Stimulated activated CD8-positive, alpha-beta memory T cell treated with anti-CD3 and anti-CD28 coated beads, Interleukin-7, amount 100 ng/mL, for 24 hours (primary cell): Measurements from ENCODE around the gene ZBTB7A.

ENCODE experiments used
- DNase-seq: peaks from one replicate; pipeline ENCODE4 v3.0.0-alpha.2; 2020; ENCODE audit warnings: low read depth

The ZBTB7A gene

DNA sequence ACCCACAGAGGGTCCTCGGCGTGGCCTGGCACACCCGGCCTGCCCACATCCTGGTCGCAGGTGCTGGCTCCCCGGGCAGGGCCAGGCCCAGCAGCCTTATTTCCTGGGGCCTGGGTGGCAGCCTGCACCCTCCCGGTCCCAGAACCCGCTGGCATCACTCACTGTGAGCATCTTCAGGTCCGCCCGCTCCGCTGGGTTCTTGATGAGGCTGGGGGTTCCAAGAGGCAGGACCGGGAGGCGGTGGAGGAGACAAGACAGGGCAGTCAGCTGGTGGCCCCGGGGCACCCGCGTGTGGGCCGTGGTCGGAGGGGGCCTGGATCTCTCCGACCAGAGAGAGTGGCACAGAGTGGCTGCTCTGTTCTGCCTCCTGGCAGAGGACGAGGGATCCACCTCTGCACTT lies 27.6 kb upstream of the ZBTB7A start:
- DNase-seq, result no peak

DNA sequence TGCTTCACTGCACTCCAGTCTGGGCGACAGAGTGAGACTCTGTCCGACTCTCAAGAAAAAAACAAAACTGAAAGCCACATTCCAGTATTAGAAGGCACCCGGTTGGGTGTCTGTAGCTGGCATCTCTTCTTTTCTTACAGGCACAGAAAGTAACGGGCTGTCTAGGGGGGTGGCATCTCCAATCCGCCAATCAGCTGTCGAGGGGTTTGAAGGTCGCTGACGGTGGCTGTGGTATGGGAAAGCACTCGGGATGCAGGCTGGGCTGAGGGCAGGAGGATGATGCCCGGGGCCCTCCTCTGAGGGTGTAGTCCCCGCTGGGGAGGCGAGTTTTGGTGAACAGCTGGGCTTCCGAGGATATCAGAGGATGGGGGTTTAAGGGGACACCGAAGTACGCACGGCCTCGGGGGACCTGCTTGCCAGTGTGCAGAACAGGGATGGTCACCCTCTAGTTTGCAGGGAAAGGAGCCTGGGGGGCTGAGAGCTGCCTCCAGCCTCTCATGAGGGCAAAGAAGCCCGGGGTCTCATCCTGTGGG lies 27.0 kb upstream of the ZBTB7A start:
- DNase-seq, result no peak

DNA sequence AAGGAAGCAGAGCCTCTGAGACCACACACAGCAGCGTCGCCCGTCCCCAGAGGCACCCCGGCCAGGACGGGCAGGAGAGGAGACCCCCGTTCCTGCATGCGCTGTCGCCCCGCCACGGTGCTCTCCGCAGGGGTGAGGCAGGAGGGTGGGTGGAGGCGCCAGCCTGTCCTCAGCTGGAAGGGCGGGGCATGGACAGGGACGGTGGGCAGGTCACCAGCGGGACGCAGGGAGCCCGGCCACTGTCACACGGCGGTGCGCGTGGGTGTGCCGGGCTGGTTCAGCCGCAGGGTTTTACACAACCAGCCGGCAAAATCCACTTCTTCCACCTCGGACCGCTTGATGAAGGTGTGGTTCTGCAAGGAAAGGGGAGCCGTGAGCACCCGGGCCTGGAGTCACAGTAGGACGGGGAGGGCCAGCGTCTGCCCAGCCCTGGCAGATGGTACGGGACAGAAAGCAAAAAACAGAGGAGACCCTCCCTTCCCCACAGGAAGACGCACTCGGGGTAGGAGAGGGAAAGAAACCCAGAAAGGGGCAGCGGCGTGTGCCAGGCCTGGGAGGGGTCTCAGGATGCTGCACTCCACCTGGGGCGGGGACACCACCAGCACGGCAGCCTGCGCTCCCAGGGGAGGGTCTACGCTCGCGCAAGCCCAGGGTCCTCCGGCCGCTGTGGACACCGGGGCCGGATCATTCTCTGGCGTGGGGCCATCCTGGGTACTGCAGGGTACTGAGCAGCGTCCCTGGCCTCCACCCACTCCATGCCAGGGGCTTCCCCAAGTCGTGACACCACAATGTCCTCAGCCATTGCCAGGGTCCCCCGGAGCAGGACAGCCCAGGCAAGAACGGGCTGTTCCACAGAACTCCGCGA lies 23.9 kb upstream of the ZBTB7A start:
- DNase-seq, result no peak

DNA sequence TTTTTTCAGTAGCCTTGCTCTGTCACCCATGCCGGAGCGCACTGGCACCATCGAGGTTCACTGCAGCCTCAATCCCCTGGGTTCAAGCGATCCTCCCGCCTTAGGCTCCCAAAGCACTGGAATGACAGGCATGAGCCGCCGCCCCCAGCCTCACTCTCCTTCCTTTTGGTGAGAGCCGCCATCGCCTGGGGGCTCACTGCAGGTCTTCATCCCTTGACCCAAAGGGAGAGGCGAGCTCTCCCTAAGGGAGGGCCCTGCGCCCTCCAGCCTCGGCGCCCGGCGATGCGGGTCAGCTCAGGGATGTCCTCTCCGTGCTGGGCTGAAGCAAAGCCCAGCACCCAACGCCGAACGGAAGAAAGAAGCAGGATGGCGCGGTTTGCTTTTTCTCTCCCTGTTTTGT lies 23.2 kb upstream of the ZBTB7A start:
- DNase-seq, result no peak

DNA sequence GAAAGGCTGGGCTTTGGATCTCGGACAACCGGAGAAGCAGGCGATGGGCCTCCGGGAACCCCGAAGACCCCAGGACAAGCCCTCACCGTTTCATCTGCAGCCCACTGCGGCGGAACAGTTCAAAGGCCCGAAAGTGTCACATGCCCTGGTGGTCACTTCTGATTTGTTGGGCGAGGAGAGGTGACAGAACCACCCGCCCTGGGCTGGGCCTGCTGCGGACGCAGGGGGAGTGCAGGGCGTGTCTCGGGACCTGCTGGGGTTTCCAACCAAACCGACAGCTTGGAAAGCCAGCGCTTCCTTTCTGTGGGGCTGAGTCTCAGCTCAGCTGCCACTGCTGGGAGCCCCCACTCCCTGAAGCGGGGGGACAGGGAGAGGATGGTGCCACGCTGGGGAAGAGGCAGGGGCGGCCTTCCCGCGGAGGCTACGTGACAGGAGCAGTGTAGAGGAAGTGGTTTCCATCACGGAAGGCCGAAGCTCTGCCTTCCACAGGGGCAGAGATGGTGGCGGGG lies 22.8 kb upstream of the ZBTB7A start:
- no peak for DNase-seq

DNA sequence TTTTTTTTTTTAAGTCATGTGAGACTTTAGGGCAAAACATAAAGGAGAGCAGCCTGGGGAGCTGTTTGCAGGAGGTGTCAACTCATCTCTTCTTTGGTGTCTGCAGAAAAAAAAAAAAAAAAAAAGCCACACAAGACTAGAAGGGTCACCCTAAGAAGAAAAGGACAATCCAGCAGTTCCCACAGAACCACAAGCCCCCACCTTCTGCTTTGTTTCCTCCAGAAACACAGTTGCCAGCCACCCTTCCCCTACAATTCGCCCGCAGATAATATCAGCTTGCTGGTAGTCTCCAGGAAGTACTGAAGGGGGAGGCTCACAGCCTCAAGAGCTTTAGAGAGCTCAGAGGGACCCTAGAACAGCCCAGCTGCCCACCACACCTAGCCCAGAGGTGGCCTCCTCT lies 22.3 kb upstream of the ZBTB7A start:
- no peak for DNase-seq

DNA sequence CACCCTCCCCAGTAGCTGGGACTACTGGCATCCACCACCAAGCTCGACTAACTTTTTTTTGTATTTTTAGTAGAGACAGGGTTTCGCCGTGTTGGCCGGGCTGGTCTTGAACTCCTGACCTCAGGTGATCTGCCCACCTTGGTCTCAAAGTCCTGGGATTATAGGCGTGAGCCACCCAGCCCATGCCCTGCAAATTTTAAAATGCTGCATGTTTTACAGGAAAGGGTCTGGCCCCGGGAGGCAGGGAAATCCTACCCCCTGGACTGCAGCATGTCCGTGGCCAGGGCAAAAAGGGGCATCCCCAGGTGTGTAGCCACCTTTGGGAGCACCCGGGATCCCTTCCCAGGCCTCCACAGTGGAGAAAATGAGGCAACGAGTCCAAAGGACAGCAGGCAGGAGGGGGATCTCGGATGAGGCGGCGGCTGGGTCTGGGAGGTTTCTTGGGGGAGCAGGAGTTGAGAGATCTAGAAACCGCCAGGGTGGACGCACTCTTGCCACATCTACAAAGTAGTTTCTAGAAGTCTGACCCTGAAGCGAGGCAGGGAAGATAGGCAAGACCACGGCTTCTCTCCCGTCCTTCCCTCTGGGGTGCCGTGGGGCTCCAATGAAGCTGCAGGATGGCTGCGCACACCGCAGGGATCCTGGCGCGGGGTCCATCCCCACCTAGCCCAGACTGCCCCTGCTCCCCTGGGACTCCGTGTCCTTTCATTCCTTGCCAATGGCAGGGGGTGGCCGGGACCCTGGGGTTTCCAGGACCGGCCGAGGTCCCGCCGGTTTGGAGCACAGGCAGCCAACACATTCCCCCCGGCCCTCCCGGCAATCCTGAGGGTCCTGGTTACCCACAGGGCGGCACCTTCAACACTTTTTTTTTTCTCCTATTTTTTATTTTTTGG lies 21.3 kb upstream of the ZBTB7A start:
- no peak for DNase-seq

DNA sequence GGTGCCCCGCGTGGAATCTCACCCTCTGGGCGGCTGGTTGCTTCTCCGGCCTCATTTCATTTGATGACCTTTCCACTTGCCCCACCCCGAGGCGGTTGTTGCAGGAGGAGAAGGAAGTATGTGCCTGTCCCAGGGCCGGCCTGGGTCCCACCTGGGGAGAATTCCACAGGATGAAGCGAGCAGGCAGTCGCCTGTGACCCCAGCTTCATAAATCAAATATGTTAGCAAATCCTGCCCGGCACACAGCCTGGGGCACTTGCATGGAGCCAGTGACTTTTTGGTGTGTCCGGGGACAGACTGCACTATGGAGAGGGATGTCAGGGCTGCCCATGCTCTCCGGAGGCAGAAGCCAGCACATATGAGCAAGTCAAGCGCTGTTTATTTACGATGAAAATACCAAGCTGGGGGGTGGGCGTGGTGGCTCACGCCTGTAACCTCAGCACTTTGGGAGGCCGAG lies 19.7 kb upstream of the ZBTB7A start:
- DNase-seq, result no peak

DNA sequence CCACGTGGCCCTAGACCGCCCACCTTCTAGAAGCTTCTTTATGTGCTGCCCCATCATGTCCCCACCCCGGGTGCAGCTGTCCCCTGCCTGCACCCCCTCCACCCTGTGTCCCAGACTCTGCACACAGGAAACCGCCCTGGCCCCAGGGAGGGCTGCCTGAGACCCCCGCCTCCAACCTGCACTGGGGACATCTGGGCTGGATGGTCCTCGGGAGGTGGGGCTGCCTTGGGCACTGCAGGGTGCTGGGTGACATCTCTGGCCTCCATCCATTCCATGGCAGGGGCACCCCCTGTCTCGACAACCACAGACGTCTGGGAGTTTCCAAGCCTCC lies 17.8 kb upstream of the ZBTB7A start:
- DNase-seq, result no peak

DNA sequence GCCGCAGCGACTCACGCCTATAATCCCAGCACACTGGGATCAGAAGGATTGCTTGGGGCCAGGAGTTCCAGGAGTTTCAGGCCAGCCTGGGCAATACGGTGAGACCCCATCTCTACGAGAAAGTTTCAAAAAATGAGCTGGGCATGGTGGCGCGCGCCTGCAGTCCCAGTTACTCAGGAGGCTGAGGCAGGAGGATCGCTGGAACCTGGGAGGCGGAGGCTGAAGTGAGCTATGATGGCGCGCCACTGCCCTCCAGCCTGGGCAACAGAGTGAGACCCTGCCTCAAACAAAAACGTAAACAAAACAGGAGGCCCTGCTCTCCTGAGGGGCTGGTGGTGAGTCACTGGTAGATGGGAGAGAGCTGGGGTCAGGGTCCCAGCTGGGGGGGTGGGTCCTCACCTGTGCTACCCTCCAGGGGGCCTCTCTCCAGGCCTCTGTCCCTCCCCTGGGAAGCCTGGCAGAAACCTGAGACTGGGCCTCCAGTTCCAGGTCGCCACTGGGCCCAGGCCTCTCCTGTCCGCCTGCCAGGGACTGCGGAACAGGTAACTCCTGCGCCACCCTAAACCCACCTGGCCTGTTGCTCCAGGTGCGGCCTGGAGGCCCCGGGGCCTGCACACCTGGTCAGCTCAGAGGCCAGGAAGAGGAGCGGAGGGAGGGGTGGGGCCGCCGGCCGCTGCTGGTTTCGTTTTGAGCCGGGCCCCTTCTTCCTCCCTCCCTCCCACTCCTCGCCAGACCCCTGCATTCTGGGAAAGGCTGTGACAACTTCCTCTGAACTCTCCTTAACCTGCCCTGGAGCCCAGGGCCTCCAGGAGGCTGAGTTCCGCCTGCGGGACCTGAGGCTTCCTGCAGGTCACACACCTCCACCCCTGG lies 17.2 kb upstream of the ZBTB7A start:
- no peak for DNase-seq

DNA sequence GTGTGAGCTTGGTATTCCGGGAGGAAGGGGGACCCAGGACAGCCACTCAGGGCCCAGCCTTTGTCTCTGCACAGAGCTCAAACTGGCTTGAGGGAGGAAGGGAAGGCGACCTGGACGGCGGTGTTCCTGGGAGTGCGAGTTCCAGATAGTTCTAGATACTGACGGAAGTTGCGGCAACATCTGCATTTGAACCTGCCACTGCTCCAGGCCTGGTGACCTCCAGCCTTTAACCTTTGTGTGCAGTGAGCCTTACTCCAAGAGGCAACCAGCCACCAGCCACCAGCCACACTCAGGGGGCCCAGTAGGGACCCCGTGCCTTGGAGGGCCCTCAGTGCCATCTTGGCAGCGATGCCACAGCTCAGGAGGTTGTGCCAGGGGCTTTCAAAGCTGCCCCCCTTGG lies 15.5 kb upstream of the ZBTB7A start:
- DNase-seq, result no peak

DNA sequence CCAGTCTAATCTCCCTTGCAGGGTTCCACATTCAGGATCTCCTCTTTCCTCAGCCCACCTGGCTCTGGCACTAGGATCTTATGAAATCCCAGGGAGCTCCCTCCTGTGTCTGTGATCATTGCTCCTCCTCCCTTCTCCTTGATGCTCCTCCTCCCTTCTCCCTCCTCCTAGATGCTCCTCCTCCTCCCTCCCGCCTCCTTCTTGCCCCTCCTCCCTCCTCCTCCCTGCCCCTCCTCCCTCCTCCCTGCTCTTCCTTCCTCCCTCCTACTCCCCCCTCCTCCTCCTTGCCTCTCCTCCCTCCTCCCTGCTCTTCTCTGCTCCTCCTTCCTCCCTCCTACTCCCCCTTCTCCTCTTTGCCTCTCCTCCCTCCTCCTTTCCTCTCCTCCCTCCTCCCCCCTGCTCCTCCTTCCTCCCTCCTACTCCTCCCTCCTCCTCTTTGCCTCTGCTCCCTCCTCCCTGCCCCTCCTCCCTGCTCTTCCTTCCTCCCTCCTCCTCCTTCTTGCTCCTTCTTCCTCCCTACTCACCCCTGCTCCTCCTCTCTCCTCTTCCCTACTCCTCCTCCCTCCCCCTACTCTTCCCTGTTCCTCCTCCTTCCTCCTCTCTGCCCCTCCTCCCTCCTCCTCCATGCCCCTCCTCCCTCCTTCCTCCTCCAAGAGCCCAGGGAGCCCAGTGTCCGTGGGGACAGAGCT lies 14.9 kb upstream of the ZBTB7A start:
- DNase-seq, result no peak

DNA sequence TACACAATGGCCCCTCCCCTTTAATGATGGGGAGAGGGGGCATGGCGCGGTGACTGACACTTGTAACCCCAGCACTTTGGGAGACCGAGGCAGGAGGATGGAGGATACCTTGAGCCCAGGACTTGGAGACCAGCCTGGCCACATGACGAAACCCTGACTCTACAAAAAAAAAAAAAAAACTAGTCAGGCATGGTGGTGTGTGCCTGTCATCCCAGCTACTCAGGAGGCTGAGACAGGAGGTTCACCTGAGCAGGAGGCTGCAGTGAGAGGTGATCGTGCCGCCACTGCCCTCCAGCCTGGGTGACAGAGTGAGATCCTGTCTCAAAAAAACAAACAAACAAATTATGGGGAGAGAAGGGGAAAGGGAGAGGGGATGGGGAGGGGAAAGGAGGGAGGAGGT lies 13.8 kb upstream of the ZBTB7A start:
- no peak for DNase-seq

DNA sequence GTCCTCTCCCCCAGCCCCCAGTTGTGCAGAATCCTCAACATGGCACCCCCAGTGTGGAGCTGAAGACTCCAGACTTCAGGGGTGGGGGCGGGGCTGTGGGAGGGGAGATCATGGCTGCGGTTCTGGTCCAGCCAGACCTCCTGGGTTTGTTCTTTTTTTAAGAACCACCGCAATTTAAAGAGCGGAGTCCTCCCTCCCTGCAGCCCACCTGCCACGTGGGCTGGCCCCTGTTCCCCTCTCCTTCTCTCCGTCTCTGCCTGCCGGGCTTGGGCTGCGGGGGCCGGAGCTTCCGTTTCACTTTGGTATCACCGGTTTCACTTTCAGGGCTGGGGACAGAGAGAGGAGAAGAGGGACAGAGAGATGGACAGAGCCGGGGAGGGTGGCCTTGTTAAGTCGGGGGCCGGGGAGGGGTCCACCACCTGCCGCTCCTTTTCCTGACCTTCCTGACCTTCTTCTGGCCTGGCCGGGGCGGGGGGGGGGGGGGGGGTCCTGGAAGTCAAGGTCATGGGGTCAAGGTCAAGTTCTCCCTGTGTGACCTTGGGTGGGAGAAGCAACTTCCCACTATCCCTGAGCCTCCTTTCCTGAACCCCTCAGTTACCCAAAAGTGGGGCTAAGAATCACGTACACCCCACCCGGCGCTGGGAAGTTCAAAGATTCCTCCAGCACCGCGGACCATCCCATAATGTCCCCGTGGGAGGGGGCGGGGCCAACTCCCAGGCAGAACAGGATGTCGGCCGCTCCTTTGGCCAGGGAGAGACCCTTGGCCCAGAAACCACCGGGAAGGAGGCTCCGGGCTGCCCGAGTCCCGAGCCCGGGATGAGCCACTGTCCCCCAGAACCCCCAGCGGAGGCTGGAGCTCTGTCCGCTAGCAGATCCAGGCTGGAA lies 11.3 kb upstream of the ZBTB7A start:
- no peak for DNase-seq

DNA sequence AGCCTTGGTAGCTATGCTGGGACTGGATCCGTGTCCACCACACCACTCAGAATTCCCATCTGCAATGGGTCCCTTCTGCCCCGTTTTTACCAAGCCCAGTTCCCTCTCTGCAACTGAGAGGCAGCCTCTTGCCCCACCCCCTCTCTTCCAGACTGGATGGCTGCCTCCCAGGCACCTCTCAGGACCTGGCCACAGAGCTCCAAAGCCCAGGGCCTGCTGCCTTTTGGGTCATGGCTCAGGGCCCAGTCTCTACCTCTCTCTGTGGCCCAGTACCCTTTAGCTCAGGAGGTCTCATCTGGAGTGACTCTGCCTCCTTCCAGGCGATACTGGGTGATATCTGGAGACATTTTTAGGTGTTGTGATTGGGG lies 10.3 kb upstream of the ZBTB7A start:
- no peak for DNase-seq

DNA sequence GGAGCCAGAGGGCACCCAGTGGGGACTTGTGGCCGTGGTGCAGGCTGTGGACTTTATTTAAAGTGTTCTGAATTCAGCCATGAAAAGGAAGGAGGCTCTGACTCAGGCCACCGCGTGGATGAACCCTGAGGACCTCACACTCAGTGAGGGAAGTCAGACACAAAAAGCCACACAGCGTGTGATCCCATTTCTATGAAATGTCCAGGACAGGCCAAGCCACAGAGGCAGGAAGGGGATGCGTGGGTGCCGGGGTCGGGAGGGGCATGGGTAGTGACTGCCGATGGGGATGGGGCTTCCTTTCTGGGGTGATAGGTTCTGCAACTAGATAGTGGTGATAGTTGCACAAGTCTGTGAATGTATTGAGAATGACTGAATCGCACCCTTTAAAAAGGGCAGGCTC lies 8.7 kb upstream of the ZBTB7A start:
- no peak for DNase-seq

DNA sequence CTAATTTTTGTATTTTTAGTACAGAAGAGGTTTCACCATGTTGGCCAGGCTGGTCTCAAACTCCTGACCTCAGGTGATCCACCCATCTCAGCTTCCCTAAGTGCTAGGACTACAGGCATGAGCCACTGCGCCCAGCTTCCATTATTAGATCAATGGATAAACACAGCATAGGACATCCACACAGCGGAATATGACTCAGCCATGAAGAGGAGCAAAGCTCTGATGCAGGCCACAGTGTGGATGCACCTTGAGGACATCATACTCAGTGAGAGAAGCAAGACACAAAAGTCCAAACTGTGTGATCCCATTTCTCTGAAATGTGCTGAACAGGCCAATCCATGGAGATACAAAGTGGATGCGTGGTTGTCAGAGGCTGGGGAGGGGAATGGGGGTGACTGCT lies 4.9 kb upstream of the ZBTB7A start:
- no peak for DNase-seq

DNA sequence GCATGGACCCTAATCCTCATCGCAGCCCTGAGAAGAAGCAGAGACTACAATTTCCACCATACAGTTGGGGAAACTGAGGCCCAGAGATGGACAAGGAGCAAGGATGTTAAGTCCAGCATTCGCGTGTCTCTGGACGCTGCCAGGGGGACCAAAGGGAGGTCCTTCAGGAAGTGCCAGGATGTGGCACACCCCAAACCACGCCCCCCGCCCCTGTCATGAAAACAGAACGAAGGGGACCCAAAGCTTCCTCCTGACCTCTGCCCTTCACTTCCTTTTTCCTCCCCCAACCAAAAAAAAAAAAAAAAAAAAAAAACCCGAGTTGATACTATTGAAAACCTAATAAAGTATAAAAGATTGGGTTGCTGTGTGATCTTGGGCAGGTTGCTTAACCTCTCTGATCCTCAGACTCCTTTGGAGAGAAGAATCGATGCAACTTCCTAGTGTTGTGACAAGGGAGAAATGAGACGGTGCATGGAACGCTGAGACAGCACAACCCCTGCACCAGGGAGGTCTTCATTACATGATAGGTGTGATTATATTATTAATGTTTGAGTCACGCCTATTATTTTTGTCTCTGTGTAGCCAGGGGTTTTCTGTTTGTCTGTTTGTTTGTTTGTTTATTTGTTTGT lies 2.7 kb upstream of the ZBTB7A start:
- no peak for DNase-seq

DNA sequence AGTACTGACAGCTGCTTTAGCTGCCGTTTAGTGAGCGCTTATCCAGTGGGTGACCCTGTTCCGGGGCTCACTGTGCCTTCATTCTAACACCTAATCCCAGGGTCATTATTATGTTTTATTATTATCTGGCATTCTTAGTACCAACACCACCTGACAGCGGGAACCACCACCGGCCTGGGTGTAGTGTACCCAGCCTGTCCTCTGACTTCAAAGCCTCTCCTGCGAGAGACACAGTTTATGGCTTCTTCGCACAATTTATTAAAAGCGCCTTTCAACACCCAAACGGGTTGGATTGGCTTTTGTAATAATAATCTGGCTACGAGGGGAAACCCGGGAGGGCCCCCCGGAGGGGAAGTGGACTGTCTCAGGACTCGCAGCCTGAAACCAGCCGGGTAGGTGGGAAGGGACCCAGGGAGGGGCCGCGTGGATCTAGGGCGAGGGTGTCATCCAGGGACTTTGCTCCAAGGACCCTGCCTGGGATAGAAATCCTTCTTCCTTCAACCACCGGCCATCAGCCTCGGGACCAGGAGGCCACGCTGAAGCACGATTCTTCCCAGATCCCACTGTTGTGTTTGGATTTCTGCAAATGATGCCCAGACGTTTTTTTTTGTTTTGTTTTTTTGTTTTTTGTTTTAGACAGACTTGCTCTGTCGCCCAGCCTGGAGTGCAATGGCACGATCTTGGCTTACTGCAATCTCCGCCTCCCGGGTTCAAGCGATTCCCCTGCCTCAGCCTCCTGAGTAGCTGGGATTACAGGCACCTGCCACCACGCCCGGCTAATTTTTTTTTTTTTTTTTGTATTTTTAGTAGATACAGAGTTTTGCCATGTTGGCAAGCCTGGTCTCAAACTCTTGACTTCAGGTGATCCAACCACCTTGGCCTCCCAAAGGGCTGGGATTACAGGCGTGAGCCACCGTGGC lies 1.6 kb upstream of the ZBTB7A start:
- DNase-seq, result no peak
